Colon (tissue), 2 donors: Measurements from ENCODE around the gene MRPL38.
"Not testable (repeated sequence)": the region's sequence is repeated elsewhere in the genome, so short reads cannot be mapped to it uniquely, and the experiment has no call there.

Source experiments
- FAIRE-seq: peaks from 2 replicates; lab custom pipeline; 2012; peaks lifted over from hg19 to GRCh38; lab: Jason Lieb, UNC
- donor health status: control.
- donor health status: control.

Gene MRPL38

DNA sequence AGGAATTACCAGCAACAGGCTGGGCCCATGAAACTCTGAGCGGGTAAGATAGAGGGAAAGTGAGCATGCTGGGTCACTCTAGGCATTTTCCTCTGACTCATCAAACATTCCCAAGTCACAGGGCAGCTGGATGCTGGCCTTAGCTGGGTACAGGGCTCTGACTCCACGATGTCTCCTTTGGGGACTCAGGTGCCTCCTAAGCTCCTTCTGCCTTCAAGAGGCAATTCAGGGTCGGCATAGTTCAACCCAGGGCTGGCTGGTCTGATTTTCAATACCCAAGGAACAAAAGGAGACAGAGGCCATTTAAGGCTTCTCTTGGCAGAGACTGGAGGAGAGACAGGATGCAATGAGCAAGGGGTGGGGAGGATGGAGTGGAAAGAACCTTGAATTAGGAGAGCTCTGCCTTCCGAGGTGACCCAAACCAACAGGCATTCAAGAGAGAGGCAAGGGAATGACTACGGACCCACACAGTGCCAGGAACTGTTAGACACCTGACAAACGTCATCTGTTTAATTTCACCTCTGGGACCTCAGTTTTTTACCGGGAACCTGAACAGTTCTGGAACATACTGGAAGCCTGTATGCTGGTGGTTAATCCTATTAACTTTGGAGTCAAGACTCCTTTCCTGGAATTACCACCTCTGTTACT, 50.5 kb downstream of the MRPL38 start:
- no peak for FAIRE-seq

DNA sequence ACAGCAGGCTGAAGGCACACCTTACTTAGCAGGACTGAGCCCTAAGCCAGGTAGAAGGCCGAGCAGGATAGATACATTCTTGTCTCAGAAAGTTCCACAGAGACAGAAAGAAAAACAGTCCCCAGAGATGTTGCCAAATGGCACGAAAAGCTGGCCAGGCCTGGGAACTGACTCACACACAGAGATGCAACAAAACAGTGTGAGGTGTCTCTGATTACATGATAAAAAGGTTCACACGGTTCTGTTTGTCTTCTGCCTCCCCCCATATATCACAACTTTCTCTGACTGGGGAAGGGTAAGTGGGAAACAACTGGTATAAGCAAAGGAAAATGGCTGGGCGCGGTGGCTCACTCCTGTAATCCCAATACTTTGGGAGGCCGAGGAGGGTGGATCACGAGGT, 51.3 kb downstream of the MRPL38 start:
- FAIRE-seq = no peak

DNA sequence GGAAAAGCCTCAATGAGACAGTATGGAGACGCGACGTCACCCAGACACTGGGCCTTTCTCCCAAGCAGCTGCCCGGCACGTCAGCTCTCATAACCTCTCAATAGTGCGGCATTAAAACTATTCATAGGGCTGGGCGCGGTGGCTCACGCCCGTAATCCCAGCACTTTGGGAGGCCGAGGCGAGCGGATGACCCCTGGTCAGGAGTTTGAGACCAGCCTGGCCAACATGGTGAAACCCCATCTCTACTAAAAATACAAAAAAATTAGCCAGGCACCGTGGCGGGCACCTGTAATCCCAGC, 53.0 kb downstream of the MRPL38 start:
- not testable (repeated sequence) for FAIRE-seq

DNA sequence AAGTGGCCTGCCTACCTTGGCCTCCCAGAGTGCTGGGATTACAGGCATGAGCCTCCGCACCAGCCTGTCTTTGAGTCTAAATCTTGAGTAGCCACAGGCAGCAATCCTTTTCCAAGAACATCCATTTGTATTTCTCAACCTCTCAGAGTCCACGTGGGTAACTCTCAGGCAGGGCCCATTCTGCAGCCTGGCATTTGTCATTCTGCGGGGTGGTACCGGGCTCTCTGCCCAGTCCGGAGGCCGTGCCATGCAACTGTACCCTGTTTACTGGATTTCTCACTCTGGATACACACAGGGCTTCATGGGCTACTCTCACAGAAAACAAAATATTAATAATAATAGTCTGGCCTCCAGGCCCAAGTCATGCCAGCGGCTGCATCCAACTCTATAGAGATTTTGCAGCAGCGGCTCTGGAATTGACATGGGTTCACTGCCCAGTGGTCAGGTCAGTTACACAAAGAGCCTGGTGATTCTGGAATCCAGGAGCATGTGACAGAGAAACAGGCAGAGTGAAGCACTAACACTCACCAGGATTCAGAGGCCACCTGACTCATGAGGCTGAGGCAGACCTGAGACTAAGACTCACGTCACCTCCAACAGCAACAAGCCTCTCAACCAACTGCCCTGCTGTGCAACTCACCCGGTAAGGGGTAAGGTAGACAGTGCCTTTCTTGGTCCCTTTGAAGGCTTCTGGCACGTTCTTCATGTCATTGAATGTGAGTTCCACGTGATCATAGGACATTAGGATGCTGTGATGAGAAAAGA, 53.6 kb downstream of the MRPL38 start:
- FAIRE-seq = no peak

DNA sequence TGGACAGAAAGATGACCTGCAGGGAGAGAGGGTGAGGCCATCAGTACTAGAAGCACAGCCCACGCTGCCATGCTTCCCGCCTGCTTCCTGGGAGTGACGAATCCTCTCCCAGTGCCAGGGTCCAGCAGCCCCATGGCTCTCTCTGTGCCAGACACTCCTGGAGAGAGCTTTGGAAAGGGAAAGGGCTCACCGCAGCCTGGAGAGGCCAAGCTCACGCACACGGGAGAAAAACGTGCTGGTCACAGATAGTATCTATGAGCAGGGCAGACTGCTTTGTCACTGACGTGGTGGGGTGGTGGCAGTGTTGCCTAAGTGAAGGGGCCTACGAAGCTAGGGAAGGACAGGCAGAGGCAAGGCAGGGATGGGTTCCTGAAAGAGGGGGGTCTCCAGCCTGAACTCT, 55.0 kb downstream of the MRPL38 start:
- no peak for FAIRE-seq

DNA sequence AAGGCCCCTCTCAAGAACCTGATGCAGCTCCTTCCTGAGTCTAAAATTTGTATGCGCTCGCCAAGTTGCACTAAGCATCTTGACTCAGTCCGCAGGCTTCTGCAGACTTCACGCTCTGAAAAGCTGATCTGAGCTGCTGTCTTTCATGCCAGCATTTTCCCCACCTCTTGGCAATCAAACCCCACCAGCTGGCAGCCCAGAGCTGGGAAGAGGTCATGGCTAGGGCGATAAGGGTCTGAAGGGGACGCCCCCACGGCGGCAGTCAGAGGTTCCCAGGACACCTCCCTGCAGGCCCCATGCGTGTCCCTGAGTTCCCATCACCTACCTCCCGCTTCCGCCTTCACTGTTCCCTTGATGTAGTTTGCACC, 55.4 kb downstream of the MRPL38 start:
- FAIRE-seq = no peak
